Measurements from ENCODE around the gene TMEM132D. TPM values are rescaled to one million over a fixed set of nuclear protein-coding genes. Genes with fewer than 3 reads are reported as not detected.

TMEM132D gene
- total and polyA plus RNA-seq, 2 donors (not counting 3 experiments of a cell fraction or from before 2014, with no cell fraction given) = not detected

GRCh38 chr12:129660946-129661345 lies 242.9 kb downstream of the TMEM132D start:
- dilution Hi-C loops (cut with MboI; ENCODE audit: extremely low pct_ligation_motif_present, low sequenced_read_pairs) = no loop called here
- no peaks in the 10 kb centered on the region for H3K79me2 ChIP-seq (ENCODE audit: control insufficient read depth, insufficient read depth, low read length)
- no peaks in the 10 kb centered on the region for H3K36me3 ChIP-seq (ENCODE audit: control insufficient read depth in 2 of 2, extremely low read depth in 1 of 2, insufficient read depth in 2 of 2, low read length in 2 of 2)
- no peak for TF ChIP-seq GATA2 (IDR thresholded peaks at IDR 0.05; ENCODE audit: insufficient read depth, insufficient read length, low read depth, low read length)
- TF ChIP-seq MYC (IDR thresholded peaks at IDR 0.05; ENCODE audit: low read depth, low read length) = no peak
- TF ChIP-seq POLR2AphosphoS5 (IDR thresholded peaks at IDR 0.05; ENCODE audit: insufficient read depth, low read depth, low read length) = no peak
- no peak for DNase-seq (ENCODE audit: low read depth, low spot score)
- H3K4me2 ChIP-seq (ENCODE audit: insufficient read depth, low read length) = no peak overlapping the region
- intact Hi-C loops (cut with micrococcal nuclease) = no loop called here
- BruUV-seq (replicated peaks) = no TSS peak
- FAIRE-seq = no peak
- H3K4me1 ChIP-seq (ENCODE audit: control insufficient read depth, extremely low read depth, insufficient read depth, low read length) = no peaks in the 10 kb centered on the region
- no peaks in the 10 kb centered on the region for H4K20me1 ChIP-seq (replicated peaks; ENCODE audit: control insufficient read depth, extremely low read depth, insufficient read depth, low read length)
- no peak overlapping the region for H2AFZ ChIP-seq (ENCODE audit: low read depth, low read length)
- H3K27me3 ChIP-seq (ENCODE audit: control insufficient read depth in 2 of 2, insufficient read depth in 2 of 2, low read length in 2 of 2) = no peaks in the 10 kb centered on the region
- H3K4me3 ChIP-seq (replicated peaks in 1 of 3; ENCODE audit: insufficient read depth in 1 of 3, low read depth in 1 of 3, low read length in 3 of 3) = no peak overlapping the region
- ChIA-PET POLR2A (no interaction called here), CTCF (no interaction called here)
- no peaks in the 10 kb centered on the region for H3K9me1 ChIP-seq (replicated peaks; ENCODE audit: control insufficient read depth, extremely low read depth, insufficient read depth, low read length)
- no peak overlapping the region for H3K27ac ChIP-seq (ENCODE audit: insufficient read depth, low read depth, low read length)
- H3K9me3 ChIP-seq (replicated peaks; ENCODE audit: control insufficient read depth, insufficient read depth, low read length) = peaks cover 1% of the 10 kb centered on the region
- H3K9ac ChIP-seq (replicated peaks; ENCODE audit: extremely low read depth, insufficient read depth, low read length) = no peak overlapping the region

GRCh38 chr12:129659961-129660622 lies 243.7 kb downstream of the TMEM132D start:
- Histone ChIP-seq H4K20me1 (replicated peaks; ENCODE audit: control insufficient read depth, extremely low read depth, insufficient read depth, low read length) (no peaks in the 10 kb centered on the region), H3K4me1 (ENCODE audit: control insufficient read depth, extremely low read depth, insufficient read depth, low read length) (no peaks in the 10 kb centered on the region), H3K27ac (ENCODE audit: insufficient read depth, low read depth, low read length) (no peak overlapping the region), H3K9me3 (replicated peaks; ENCODE audit: control insufficient read depth, insufficient read depth, low read length) (peaks cover 1% of the 10 kb centered on the region), H3K4me3 (replicated peaks in 1 of 3; ENCODE audit: insufficient read depth in 1 of 3, low read depth in 1 of 3, low read length in 3 of 3) (no peak overlapping the region), H3K9ac (replicated peaks; ENCODE audit: extremely low read depth, insufficient read depth, low read length) (no peak overlapping the region), H2AFZ (ENCODE audit: low read depth, low read length) (no peak overlapping the region), H3K36me3 (ENCODE audit: control insufficient read depth in 2 of 2, extremely low read depth in 1 of 2, insufficient read depth in 2 of 2, low read length in 2 of 2) (no peaks in the 10 kb centered on the region), H3K9me1 (replicated peaks; ENCODE audit: control insufficient read depth, extremely low read depth, insufficient read depth, low read length) (no peaks in the 10 kb centered on the region), H3K79me2 (ENCODE audit: control insufficient read depth, insufficient read depth, low read length) (no peaks in the 10 kb centered on the region), H3K4me2 (ENCODE audit: insufficient read depth, low read length) (no peak overlapping the region), H3K27me3 (ENCODE audit: control insufficient read depth in 2 of 2, insufficient read depth in 2 of 2, low read length in 2 of 2) (no peaks in the 10 kb centered on the region)
- TF ChIP-seq JUN (IDR thresholded peaks at IDR 0.05; ENCODE audit: borderline replicate concordance, insufficient read depth, insufficient read length, low read depth) (no peak), GATA2 (IDR thresholded peaks at IDR 0.05; ENCODE audit: insufficient read depth, insufficient read length, low read depth, low read length) (no peak)
- TF ChIP-seq, protein P1, sequence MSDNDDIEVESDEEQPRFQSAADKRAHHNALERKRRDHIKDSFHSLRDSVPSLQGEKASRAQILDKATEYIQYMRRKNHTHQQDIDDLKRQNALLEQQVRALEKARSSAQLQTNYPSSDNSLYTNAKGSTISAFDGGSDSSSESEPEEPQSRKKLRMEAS (IDR thresholded peaks at IDR 0.05; ENCODE audit: insufficient read depth, insufficient read length) = no peak
- no TSS peak for BruUV-seq (replicated peaks)
- dilution Hi-C loops (cut with MboI; ENCODE audit: extremely low pct_ligation_motif_present, low sequenced_read_pairs) (no loop called here), intact Hi-C loops (cut with micrococcal nuclease) (no loop called here)
- ChIA-PET POLR2A (no interaction called here), CTCF (no interaction called here)
- FAIRE-seq (no peak), DNase-seq (ENCODE audit: low read depth, low spot score) (no peak)
